HUES6 (cell line): Measurements from ENCODE around the gene THBS3.

Experiments used
- H3K27ac ChIP-seq: 2 replicates; pipeline ENCODE4 v1.7.0; 2013; ENCODE audit warnings: low read depth, mild to moderate bottlenecking, low read length, inconsistent platforms
- H3K27me3 ChIP-seq: 2 replicates; pipeline ENCODE4 v1.6.1; 2013; ENCODE audit warnings: low read length; ENCODE audit not compliant: control insufficient read depth, insufficient read depth
- H3K36me3 ChIP-seq: 2 replicates; pipeline ENCODE4 v1.6.1; 2013; ENCODE audit warnings: low read length; ENCODE audit not compliant: control insufficient read depth, insufficient read depth
- H3K4me1 ChIP-seq: 2 replicates; pipeline ENCODE4 v1.6.1; 2013; ENCODE audit warnings: low read length; ENCODE audit not compliant: control insufficient read depth, insufficient read depth
- H3K4me3 ChIP-seq: 2 replicates; pipeline ENCODE4 v1.5.1; 2013; ENCODE audit warnings: low read depth, low read length
- H3K9ac ChIP-seq: one replicate; pipeline ENCODE4 v1.6.1; 2013; ENCODE audit warnings: mild to moderate bottlenecking, low read length
- H3K9me3 ChIP-seq: 2 replicates; pipeline ENCODE4 v1.6.1; 2013; ENCODE audit warnings: low read depth, low read length; ENCODE audit not compliant: control insufficient read depth, insufficient read depth

Gene THBS3

GRCh38 chr1:155176544-155177071 lies 31.1 kb downstream of the THBS3 start:
- Histone ChIP-seq H3K9ac (no peak overlapping the region), H3K4me1 (peaks cover 11% of the 10 kb centered on the region; the same call in 1 of the 2 replicates), H3K36me3 (peaks cover 39% of the 10 kb centered on the region), H3K4me3 (no peak overlapping the region), H3K9me3 (no peaks in the 10 kb centered on the region), H3K27ac (no peak overlapping the region), H3K27me3 (no peaks in the 10 kb centered on the region)

GRCh38 chr1:155175927-155176371 lies 31.7 kb downstream of the THBS3 start:
- Histone ChIP-seq H3K9ac (no peak overlapping the region), H3K36me3 (peaks cover 35% of the 10 kb centered on the region), H3K27ac (no peak overlapping the region), H3K4me1 (peaks cover 11% of the 10 kb centered on the region; the same call in 1 of the 2 replicates), H3K4me3 (no peak overlapping the region), H3K9me3 (no peaks in the 10 kb centered on the region), H3K27me3 (no peaks in the 10 kb centered on the region)

GRCh38 chr1:155175281-155175926 lies 32.3 kb downstream of the THBS3 start:
- Histone ChIP-seq H3K4me1 (peaks cover 11% of the 10 kb centered on the region; the same call in 1 of the 2 replicates), H3K36me3 (peaks cover 36% of the 10 kb centered on the region), H3K9me3 (no peaks in the 10 kb centered on the region), H3K9ac (no peak overlapping the region), H3K27me3 (no peaks in the 10 kb centered on the region), H3K27ac (no peak overlapping the region), H3K4me3 (peak overlapping the region; percentile 76)

GRCh38 chr1:155174324-155175280 lies 33.1 kb downstream of the THBS3 start:
- H3K9me3 ChIP-seq = no peaks in the 10 kb centered on the region
- no peak overlapping the region for H3K27ac ChIP-seq
- peaks cover 34% of the 10 kb centered on the region for H3K36me3 ChIP-seq
- peak overlapping the region; percentile 76 for H3K4me3 ChIP-seq
- no peak overlapping the region for H3K9ac ChIP-seq
- peaks cover 11% of the 10 kb centered on the region; the same call in 1 of the 2 replicates for H3K4me1 ChIP-seq
- no peaks in the 10 kb centered on the region for H3K27me3 ChIP-seq

- Histone ChIP-seq H3K4me3 (peak within 1 kb of the TSS; percentile 76), H3K36me3 (peaks cover 34% of the 10 kb centered on the region), H3K9ac (peak within 1 kb of the TSS; percentile 78), H3K4me1 (peaks cover 11% of the 10 kb centered on the region; the same call in 1 of the 2 replicates), H3K27me3 (no peaks in the 10 kb centered on the region), H3K27ac (peak within 1 kb of the TSS; percentile 52; the same call in 1 of the 2 replicates), H3K9me3 (no peaks in the 10 kb centered on the region)
Observed at GRCh38 chr1:155173478-155174323, 34.0 kb downstream of the THBS3 start, which contains the start of gene TRIM46. Gene TRIM46 (plus strand): TSS chr1:155173849. CDS start chr1:155173967, 118 bp downstream.

- peaks cover 11% of the 10 kb centered on the region; the same call in 1 of the 2 replicates for H3K4me1 ChIP-seq
- H3K4me3 ChIP-seq = peak within 1 kb of the TSS; percentile 76
Observed at GRCh38 chr1:155172732-155173477, 34.8 kb downstream of the THBS3 start, which contains the start of gene KRTCAP2. Gene KRTCAP2 (minus strand): TSS chr1:155173304. CDS start chr1:155173224, 80 bp downstream.

GRCh38 chr1:155171836-155172731 lies 35.6 kb downstream of the THBS3 start:
- peak overlapping the region; percentile 76 for H3K4me3 ChIP-seq
- H3K27ac ChIP-seq = peak overlapping the region; percentile 52; the same call in 1 of the 2 replicates
- no peaks in the 10 kb centered on the region for H3K27me3 ChIP-seq
- peak overlapping the region; percentile 78 for H3K9ac ChIP-seq
- peaks cover 12% of the 10 kb centered on the region for H3K4me1 ChIP-seq
- H3K36me3 ChIP-seq = peaks cover 20% of the 10 kb centered on the region
- no peaks in the 10 kb centered on the region for H3K9me3 ChIP-seq

More at GRCh38 chr1:155172732-155173477, 34.8 kb downstream of the THBS3 start, which contains the start of gene KRTCAP2:
- Histone ChIP-seq H3K36me3 (peaks cover 28% of the 10 kb centered on the region), H3K27me3 (no peaks in the 10 kb centered on the region), H3K9me3 (no peaks in the 10 kb centered on the region), H3K9ac (peak within 1 kb of the TSS; percentile 78), H3K27ac (peak within 1 kb of the TSS; percentile 52; the same call in 1 of the 2 replicates)

GRCh38 chr1:155170806-155171205 lies 36.9 kb downstream of the THBS3 start:
- Histone ChIP-seq H3K4me3 (no peak overlapping the region), H3K9ac (no peak overlapping the region), H3K27ac (no peak overlapping the region), H3K4me1 (peaks cover 21% of the 10 kb centered on the region), H3K9me3 (no peaks in the 10 kb centered on the region), H3K27me3 (no peaks in the 10 kb centered on the region), H3K36me3 (peaks cover 15% of the 10 kb centered on the region)
